Endometrium (tissue), 2 donors: ENCODE results near the gene SPI1.

Experiments used
- FAIRE-seq: peaks from 2 replicates; lab custom pipeline; 2012; peaks lifted over from hg19 to GRCh38; lab: Jason Lieb, UNC
- donor health status: control.
- donor health status: control.

The SPI1 gene

GRCh38 chr11:47357985-47358730, 20.2 kb downstream of the SPI1 start:
- no peak for FAIRE-seq

GRCh38 chr11:47356998-47357329, 21.4 kb downstream of the SPI1 start:
- FAIRE-seq, result no peak

GRCh38 chr11:47356129-47356997, 22.0 kb downstream of the SPI1 start:
- FAIRE-seq, result no peak

- no peak for FAIRE-seq
Measured at GRCh38 chr11:47355283-47356128, 22.8 kb downstream of the SPI1 start.

- FAIRE-seq, result no peak
Measured at GRCh38 chr11:47354913-47355282, 23.4 kb downstream of the SPI1 start.

GRCh38 chr11:47353978-47354774, 24.2 kb downstream of the SPI1 start:
- FAIRE-seq, result no peak

- FAIRE-seq, result no peak
Measured at GRCh38 chr11:47352556-47352955, 25.8 kb downstream of the SPI1 start, which contains the start of gene MYBPC3. TSS of gene MYBPC3 (minus strand) at chr11:47352702. CDS start at chr11:47352647, 55 bp downstream.

- no peak for FAIRE-seq
Measured at GRCh38 chr11:47351156-47352126, 26.9 kb downstream of the SPI1 start.

GRCh38 chr11:47350315-47350714, 28.0 kb downstream of the SPI1 start:
- FAIRE-seq, result no peak

- no peak for FAIRE-seq
Measured at GRCh38 chr11:47349521-47350095, 28.7 kb downstream of the SPI1 start.

- no peak for FAIRE-seq
Measured at GRCh38 chr11:47348859-47349258, 29.5 kb downstream of the SPI1 start.

- FAIRE-seq, result no peak
Measured at GRCh38 chr11:47348131-47348802, 30.1 kb downstream of the SPI1 start.

GRCh38 chr11:47347137-47347536, 31.2 kb downstream of the SPI1 start:
- FAIRE-seq, result no peak

GRCh38 chr11:47345890-47346563, 32.3 kb downstream of the SPI1 start:
- no peak for FAIRE-seq

- no peak for FAIRE-seq
Measured at GRCh38 chr11:47342854-47343253, 35.5 kb downstream of the SPI1 start.

- FAIRE-seq, result no peak
Measured at GRCh38 chr11:47342036-47342803, 36.1 kb downstream of the SPI1 start.

- no peak for FAIRE-seq
Measured at GRCh38 chr11:47340980-47341775, 37.2 kb downstream of the SPI1 start.
